GM18517 (cell line): ENCODE results near the gene FGF2.
A peak's percentile ranks its signal among the peaks of the same experiment; 100 is the strongest.
"Not testable (repeated sequence)": the region's sequence is repeated elsewhere in the genome, so short reads cannot be mapped to it uniquely, and the experiment has no call there.

Source experiments
- ATAC-seq: cut with Tn5 transposase; IDR thresholded peaks from one replicate; pipeline ENCODE4 v1.9.1; 2021; ENCODE audit warnings: mild to moderate bottlenecking, moderate library complexity; ENCODE audit not compliant: unreplicated experiment

Gene FGF2

DNA sequence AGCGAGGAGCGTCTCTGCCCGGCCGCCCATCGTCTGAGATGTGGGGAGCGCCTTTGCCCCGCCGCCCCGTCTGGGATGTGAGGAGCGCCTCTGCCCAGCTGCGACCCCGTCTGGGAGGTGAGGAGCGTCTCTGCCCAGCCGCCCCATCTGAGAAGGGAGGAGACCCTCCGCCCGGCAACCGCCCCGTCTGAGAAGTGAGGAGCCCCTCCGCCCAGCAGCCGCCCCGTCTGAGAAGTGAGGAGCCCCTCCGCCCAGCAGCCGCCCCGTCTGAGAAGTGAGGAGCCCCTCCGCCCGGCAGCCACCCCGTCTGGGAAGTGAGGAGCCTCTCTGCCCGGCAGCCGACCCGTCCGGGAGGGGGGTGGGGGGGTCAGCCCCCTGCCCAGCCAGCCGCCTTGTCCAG lies 14.8 kb upstream of the FGF2 start:
- not testable (repeated sequence) for ATAC-seq

DNA sequence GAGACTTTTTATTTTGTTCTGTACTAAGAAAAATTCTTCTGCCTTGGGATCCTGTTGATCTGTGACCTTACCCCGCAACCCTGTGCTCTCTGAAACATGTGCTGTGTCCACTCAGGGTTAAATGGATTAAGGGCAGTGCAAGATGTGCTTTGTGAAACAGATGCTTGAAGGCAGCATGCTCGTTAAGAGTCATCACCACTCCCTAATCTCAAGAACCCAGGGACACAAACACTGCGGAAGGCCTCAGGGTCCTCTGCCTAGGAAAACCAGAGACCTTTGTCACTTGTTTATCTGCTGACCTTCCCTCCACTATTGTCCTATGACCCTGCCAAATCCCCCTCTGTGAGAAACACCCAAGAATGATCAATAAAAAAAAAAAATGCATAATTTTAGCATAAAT lies 13.8 kb upstream of the FGF2 start:
- ATAC-seq = not testable (repeated sequence)

- ATAC-seq = peak; percentile 100
These were observed 12.2 kb upstream of the FGF2 start for GRCh38 chr4:122814426-122814825.

- no peak for ATAC-seq
These were observed 11.4 kb upstream of the FGF2 start for GRCh38 chr4:122815248-122815647.

- ATAC-seq = no peak
These were observed 10.2 kb upstream of the FGF2 start for GRCh38 chr4:122816476-122816875.

- ATAC-seq = no peak
These were observed 6.8 kb upstream of the FGF2 start for GRCh38 chr4:122819708-122820449.

DNA sequence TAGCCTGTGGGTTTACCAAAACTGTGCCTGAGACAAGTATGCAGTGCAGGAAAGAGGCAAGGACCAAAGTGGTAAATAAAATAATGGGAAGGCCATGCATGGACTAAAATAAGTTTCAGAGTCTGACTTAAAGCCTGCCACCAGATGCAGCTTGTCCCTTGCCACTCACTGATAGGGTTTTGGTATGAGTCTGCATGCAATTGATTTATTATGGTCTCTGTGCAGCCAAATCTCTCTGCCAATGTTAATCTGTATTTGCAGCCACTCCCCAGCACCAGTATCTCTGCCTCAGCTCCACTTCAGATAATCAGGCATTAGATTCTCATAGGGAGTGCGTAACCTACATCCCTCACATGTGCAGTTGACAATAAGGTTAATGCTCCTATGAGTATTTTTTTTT lies 5.5 kb upstream of the FGF2 start:
- ATAC-seq = no peak

DNA sequence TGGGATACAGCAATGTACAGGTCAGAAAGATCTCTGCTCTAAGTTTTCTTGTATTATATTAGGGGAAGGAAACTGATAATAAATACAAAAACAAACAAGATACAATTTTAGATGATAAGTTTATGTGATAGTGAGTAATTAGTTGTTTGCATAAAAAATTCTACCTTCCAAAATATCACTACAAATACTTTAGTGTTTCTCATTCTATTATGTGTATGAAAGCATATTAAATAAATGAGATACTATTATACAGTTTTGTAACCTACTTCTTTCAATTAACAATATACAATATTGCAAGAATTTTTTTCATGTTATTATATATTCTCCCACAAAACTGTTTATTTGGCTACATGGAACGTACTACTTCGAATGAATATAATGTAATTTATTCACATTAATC lies 4.2 kb upstream of the FGF2 start:
- no peak for ATAC-seq

- ATAC-seq = no peak
These were observed 3.2 kb upstream of the FGF2 start for GRCh38 chr4:122823476-122823875.

DNA sequence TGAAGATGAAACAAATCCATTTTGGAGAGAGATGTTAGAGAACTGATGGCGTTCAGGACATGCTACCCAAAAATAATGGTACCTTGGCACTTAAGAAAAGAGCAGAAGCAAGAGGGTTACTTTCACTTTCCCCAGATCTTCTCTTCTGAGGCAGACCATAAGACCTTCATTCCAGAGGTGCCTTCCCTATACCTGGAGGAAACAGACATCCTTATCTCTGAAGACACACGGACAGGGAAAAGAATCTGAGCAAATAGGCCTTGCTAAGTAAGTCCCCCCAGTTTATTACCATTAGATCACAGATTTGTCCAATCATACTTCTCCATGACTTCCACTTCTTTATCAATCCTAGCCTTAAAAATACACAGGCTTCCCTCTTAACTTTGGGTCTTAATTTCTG lies 2.0 kb upstream of the FGF2 start:
- ATAC-seq = no peak

DNA sequence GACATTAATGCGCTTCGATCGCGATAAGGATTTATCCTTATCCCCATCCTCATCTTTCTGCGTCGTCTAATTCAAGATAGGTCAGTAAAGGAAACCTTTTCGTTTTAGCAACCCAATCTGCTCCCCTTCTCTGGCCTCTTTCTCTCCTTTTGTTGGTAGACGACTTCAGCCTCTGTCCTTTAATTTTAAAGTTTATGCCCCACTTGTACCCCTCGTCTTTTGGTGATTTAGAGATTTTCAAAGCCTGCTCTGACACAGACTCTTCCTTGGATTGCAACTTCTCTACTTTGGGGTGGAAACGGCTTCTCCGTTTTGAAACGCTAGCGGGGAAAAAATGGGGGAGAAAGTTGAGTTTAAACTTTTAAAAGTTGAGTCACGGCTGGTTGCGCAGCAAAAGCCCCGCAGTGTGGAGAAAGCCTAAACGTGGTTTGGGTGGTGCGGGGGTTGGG lies 528 bp upstream of the FGF2 start:
- ATAC-seq = no peak

DNA sequence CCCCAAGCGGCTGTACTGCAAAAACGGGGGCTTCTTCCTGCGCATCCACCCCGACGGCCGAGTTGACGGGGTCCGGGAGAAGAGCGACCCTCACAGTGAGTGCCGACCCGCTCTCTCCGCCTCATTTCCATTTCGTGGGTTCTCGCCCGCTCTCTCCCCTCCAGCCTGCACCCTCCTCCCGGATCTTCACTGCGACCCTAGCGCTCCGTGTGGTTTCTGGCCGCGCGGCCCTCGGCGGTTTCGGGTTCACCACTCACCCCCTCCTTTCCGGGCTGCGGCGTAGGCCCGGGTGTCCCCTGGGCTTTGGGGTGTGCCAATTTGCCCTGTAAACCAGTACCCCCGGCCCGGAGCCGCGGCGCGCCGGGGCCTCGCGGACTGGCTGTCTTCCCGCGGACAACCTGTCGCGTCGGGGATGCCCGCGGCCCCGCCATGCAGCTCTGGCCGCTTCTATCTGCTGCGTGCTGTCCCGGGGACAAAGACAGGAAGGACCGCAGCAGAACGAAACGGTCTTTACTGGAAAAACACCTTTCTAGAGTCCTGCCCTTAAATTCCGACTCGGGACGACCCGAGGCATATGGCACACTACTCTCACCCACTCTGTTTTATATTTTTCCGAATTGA lies 737 bp downstream of the FGF2 start:
- ATAC-seq = peak; percentile 38

DNA sequence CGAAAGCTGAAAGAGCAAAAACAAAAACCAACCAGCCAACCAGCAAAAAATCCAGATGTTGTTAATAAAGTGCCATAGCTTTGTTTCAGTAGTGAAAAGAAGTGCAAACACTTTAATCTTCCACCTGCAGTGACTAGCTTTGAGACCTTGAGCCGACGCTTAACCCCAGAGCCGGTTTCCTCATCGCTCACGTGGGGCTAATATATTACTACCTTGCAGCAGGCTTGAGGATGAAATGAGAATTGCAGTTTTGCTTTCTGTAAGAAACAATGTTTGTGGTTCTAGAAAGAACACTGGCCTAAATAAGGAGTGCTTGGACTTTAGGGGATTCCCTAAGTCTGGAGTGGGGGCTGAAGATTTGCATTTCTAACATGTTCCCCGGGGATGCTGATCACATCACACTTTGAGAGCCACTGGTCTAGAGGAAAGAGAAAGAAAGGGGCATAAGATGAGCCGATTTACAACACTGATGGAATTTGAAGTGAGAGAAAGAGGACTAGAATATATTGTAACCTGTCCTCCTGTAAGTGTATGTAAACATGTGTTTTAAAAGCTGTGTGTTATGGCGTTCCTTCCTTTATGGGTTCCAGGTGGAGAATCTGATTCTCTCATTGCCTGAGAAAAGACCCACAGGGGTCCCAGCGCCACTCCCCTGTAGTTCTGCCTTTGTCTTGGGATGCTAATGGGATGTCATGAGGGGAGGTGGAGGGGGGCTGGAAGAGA lies 1.4 kb downstream of the FGF2 start:
- peak; percentile 98 for ATAC-seq

DNA sequence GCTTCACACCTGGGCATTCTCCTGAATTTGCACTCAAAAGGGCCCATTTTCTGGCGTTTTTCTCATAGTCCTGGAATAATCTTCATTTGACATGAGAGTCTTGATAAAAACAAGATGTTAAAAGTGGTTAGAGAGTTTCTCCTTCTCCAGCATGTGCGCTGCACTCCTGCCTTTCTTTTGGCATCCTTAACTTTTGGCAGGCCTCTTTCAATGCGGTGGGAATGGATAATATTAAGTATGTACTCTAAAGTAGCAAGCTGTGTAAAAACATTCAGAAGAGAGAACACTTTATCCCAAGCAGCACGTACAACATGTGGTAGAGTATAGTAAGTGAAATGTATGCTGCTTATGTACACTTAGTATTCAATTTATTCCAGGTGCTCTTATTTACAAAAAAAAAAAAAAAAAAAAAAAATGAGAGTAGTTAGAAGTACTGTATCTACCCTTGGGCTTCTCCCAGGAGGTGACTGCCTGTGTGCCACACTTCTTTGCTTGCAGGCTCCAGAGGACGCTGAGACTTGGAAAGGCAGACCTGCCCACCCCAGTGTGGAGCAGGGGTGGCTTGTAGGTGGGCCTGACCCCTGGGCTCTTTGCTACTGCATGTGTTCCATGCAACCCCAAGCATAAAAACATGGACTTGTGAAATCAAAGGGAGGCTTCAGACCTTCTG lies 3.9 kb downstream of the FGF2 start:
- ATAC-seq = no peak

- no peak for ATAC-seq
These were observed 5.0 kb downstream of the FGF2 start for GRCh38 chr4:122831515-122832196.

DNA sequence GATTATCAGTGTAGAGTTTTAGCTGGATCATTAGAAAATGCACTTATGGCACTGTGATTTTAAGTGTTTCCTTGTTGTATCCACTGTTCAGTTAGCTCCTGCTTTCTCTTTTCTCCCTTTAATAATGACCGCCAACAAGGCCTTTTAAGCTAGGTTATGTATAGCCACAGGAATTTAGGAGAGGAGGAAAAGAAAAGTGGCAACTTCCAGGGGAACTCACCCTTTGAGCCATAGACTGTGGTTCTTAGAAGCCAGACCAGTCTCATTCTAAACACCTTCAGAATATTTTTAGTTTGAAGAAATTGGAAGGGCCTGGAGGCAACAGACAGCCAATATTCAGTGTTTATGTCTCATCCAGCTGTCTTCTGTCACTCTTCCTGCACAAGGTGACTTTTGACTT lies 6.1 kb downstream of the FGF2 start:
- no peak for ATAC-seq

- ATAC-seq = no peak
These were observed 7.4 kb downstream of the FGF2 start for GRCh38 chr4:122833999-122834398.

DNA sequence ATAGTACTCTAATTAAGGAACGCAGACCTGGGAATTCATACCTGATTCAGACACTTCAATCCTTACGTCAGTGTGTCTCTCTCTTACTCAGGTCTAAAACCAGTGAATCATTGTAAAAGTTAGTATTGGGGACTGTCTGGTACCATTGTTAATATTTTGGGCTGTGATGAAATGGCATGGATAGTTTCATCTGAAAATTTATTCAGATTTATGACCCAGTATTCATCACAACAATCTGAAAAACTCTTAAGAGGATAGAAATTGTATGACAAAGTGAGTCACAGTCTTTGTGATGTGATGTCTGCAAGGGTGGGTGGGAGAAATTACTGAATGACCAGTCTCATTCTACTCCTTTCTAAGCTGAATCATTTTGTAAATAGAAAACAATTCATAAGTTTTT lies 10.3 kb downstream of the FGF2 start:
- no peak for ATAC-seq

GRCh38 chr4:122838034-122838433 lies 11.4 kb downstream of the FGF2 start:
- no peak for ATAC-seq

- ATAC-seq = no peak
These were observed 15.8 kb downstream of the FGF2 start for GRCh38 chr4:122842392-122842791.

DNA sequence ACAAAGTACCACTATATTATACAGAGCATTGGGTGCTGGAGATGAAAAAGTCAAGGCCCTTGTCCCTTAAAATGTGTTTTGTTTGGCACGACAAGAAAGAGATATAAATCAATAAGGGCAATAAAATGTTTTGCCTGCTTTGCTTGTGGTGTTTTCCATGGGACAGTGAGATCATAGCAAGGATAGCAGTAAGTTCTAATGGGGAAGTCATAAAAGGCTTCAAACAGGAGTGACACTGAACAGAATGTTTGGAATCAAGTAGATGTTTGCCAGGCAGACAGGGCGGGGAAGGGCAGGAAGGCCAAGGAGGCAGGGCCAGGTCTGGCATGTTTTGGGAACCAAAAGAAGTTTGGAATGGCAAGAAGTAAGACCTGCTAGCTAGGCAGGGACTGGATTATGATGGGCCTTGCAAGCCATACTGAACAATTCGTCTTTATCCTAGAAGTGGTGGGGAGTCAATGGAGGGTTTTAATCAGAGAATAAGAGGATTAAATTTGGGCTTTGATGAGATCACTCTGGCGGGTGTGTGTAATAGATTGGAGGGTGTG lies 16.4 kb downstream of the FGF2 start:
- ATAC-seq = no peak
